AG09309 (cell line): ENCODE results near the gene EML6.

ENCODE experiments used
- DNase-seq: peaks from one replicate; pipeline ENCODE4 v3.0.0-alpha.2; 2010; ENCODE audit warnings: low read depth
- H3K4me3 ChIP-seq: 2 replicates; pipeline ENCODE4 v1.5.1; 2011; ENCODE audit warnings: mild to moderate bottlenecking, low read depth, low read length, moderate library complexity; ENCODE audit not compliant: control insufficient read depth
- CTCF ChIP-seq: IDR thresholded peaks from 2 replicates; pipeline ENCODE4 v1.5.1; 2011; ENCODE audit warnings: mild to moderate bottlenecking, low read depth, low read length, inconsistent platforms; ENCODE audit not compliant: insufficient read depth, control insufficient read depth; ENCODE audit errors: missing control alignments

Gene EML6

DNA sequence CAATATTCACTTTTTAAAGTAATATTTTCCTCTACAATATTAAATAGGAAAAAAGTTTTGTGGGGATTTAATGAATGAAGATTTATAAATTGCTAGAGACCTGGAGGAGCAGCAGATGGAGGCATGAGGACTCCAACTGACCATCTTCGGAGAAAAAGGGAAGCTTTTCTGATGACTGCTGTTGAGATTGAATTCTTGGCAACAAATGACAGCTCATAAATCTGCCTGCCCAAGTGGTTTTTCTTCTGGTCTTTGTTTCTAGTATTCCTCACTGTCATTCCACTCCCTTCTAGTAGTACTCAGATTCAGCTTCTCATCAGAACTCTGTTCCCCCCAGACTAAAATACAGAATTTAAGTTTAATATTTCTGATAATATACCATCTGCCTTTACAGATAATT lies 157.0 kb downstream of the EML6 start:
- no peak overlapping the region for H3K4me3 ChIP-seq
- TF ChIP-seq CTCF: no peak
- no peak for DNase-seq

DNA sequence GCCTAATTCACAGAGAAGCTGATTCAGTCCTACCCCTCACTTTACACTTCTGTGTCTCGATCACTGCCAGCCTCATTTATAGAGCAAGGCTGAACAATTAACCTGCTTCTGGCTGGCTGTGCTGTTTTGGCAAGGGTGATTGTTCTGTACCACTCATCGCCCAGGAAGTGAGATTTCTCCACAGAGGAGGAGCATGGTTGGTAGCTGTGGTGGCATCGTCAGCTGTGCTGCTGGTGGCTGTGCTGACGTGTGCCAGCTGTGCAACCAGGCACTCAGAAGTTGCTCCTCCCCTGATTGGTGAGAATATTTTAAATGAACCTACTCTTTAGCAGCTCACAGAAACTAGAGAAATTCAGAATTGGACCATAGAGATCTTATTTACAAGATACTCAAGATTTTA lies 158.3 kb downstream of the EML6 start:
- TF ChIP-seq CTCF: no peak
- no peak for DNase-seq
- H3K4me3 ChIP-seq: no peak overlapping the region

DNA sequence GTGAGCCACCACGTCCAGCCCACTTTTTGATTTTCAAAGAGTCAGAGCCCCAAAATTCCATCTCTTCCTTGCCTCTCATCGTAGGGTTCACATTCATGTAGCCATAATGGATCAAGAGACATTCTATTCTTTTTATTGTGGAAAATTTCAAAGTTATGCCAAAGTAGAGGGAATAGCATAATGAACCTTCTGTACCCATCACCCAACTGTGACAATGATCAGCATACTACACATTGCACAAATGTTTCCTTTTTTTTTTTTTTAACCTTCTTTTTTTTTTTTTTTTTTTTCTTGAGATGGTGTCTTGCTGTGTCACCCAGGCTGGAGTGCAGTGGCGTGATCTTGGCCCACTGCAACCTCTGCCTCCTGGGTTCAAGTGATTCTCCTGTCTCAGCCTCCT lies 162.4 kb downstream of the EML6 start:
- no peak for DNase-seq
- no peak for TF ChIP-seq CTCF
- H3K4me3 ChIP-seq: no peak overlapping the region

DNA sequence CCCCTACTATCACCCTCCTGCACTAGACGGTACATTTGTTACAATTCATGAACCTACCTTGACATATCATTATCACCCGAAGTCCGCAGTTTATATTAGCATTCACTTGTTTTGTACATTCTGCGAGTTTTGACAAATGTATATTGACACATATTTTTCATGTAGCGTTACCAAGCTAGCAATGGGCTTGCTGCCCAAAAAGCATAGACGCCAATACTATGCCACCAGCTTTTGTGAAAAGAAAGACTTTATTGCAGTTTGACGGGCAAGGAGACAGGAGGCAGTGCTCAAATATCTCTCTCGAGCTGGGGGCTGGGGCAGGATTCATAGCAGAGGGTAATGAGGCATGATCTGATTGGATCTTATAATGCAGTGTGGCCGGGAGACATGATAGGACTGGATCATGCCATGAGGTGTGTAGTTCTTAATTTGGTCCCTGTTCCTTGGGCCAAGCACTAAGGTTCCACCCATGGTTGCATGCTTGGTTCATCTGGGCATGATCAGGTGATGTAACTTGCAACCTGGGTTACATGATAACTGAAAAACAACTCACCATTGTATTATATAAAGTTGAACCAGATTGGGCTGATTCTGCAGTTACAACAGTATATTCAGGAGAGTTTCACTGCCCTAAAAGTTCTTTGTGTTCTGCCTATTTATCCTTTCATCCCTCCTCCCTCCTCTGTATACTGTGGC lies 164.5 kb downstream of the EML6 start:
- no peak for TF ChIP-seq CTCF
- no peak overlapping the region for H3K4me3 ChIP-seq
- no peak for DNase-seq

DNA sequence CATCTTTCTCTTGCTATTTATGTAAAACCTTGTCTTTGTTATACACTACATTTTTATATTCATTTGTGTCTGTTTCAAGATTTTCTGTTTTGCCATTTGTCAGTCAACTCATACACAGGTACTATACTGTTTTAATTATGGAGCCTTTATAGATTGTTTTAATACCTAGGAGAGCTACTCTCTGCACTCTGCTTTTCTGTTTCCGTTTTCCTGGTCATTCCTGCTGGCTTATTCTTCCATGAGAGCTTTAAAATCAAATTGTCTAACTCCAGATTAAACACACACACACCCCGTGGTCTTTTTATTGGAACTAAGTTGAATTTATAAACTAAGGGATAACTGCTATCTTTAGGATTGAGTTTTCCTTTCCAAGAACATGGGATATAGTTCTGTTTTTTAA lies 165.6 kb downstream of the EML6 start:
- no peak overlapping the region for H3K4me3 ChIP-seq
- DNase-seq: no peak
- no peak for TF ChIP-seq CTCF

- DNase-seq: no peak
- TF ChIP-seq CTCF: no peak
- no peak overlapping the region for H3K4me3 ChIP-seq
These were observed 168.4 kb downstream of the EML6 start for GRCh38 chr2:54891909-54892308.
